ENCODE measurements around the gene PDK1. TPM values are rescaled to one million over a fixed set of nuclear protein-coding genes. Genes with fewer than 3 reads are reported as not detected.
"Not testable (repeated sequence)": the region's sequence is repeated elsewhere in the genome, so short reads cannot be mapped to it uniquely, and the experiment has no call there.

PDK1 gene
- polyA plus RNA-seq, 1 experiment = 40.0 TPM

DNA sequence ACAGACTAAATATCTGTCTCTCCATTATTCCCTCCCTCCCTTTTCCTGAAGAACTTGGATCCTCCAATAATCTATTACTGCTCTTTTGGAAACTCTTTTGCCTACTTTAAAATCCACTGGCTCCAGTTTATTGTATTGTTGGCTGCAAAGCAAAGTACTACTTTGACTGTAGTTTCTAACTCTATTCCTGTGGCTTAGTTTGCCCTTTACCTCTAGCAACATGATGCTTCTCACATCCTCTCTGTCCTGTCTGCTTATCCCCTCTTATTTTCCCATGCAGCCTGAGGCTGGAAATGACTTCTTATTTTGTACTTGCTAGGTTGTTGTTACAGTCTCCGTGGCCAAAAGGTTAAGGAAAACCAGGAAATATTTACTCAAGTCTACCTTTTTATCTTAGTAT, 26.8 kb downstream of the PDK1 start:
- H3K4me3 ChIP-seq (ENCODE audit: low read depth, low read length) = no peak overlapping the region
- peaks cover 10% of the 10 kb centered on the region for H3K36me3 ChIP-seq (ENCODE audit: control insufficient read depth, insufficient read depth, low read length)
- TF ChIP-seq, protein P1, sequence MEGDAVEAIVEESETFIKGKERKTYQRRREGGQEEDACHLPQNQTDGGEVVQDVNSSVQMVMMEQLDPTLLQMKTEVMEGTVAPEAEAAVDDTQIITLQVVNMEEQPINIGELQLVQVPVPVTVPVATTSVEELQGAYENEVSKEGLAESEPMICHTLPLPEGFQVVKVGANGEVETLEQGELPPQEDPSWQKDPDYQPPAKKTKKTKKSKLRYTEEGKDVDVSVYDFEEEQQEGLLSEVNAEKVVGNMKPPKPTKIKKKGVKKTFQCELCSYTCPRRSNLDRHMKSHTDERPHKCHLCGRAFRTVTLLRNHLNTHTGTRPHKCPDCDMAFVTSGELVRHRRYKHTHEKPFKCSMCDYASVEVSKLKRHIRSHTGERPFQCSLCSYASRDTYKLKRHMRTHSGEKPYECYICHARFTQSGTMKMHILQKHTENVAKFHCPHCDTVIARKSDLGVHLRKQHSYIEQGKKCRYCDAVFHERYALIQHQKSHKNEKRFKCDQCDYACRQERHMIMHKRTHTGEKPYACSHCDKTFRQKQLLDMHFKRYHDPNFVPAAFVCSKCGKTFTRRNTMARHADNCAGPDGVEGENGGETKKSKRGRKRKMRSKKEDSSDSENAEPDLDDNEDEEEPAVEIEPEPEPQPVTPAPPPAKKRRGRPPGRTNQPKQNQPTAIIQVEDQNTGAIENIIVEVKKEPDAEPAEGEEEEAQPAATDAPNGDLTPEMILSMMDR (IDR thresholded peaks at IDR 0.05; ENCODE audit: insufficient read depth, low read depth, low read length) = no peak
- DNase-seq (ENCODE audit: low read depth) = no peak
- CTCF ChIA-PET = interaction anchor here (1.8 kb wide), 1 partner anchor 12 kb away, joined by 5 read pairs; no protein-coding TSS in a partner anchor
- POLR2A ChIA-PET = no interaction called here
- no peaks in the 10 kb centered on the region for H3K27me3 ChIP-seq (ENCODE audit: control insufficient read depth, insufficient read depth, low read length)

DNA sequence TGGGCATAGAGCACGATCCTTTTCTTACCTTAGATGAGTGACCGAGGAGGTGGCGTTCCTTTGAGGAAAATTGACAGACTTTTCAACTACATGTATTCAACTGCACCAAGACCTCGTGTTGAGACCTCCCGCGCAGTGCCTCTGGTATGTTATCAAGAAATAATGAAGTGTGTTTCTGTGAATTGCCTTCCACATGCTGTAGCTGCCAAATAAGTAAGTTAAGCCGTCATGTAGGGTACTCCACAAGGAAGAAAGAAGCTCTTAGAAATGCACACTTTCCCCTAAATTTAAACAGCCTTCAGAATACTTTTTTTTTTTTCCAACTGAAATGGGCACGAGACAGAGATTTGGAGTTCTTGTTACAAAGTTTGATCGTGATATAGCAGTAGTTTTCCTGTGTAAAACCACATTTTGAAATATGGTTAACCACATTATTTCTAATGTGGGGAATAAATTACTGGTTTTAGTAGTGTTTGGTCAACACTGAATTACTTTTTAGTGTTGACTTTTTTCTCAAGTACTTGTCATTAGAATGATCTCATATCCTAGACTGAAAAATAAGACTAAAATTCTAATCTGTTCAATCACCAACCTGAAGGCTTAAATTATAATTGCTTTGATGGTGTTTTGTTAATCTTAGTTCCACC, 30.5 kb downstream of the PDK1 start:
- H3K4me3 ChIP-seq (ENCODE audit: low read depth, low read length) = no peak overlapping the region
- ChIA-PET POLR2A (no interaction called here), CTCF (interaction anchor here (1.1 kb wide), 1 partner anchor 141 kb away, joined by 3 read pairs; no protein-coding TSS in a partner anchor)
- no peaks in the 10 kb centered on the region for H3K27me3 ChIP-seq (ENCODE audit: control insufficient read depth, insufficient read depth, low read length)
- H3K36me3 ChIP-seq (ENCODE audit: control insufficient read depth, insufficient read depth, low read length) = peaks cover 12% of the 10 kb centered on the region
- DNase-seq (ENCODE audit: low read depth) = no peak
- TF ChIP-seq, protein P1 (IDR thresholded peaks at IDR 0.05; ENCODE audit: insufficient read depth, low read depth, low read length) = no peak

DNA sequence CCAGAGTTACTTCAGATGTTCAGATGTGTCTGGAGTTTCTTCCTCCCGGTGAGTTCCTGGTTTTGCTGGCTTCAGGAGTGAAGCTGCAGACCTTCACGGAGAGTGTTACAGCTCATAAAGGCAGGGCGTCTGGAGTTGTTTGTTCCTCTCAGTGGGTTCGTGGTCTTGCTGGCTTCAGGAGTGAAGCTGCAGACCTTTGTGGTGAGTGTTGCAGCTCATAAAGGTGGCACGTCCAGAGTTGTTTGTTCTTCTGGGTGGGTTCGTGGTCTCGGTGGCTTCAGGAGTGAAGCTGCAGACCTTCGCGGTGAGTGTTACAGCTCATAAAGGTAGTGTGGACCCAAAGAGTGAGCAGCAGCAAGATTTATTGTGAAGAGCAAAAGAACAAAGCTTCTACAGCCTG, 31.3 kb downstream of the PDK1 start:
- POLR2A ChIA-PET; H3K27me3 ChIP-seq (ENCODE audit: control insufficient read depth, insufficient read depth, low read length); H3K4me3 ChIP-seq (ENCODE audit: low read depth, low read length); DNase-seq (ENCODE audit: low read depth): not testable (repeated sequence)
- peaks cover 11% of the 10 kb centered on the region for H3K36me3 ChIP-seq (ENCODE audit: control insufficient read depth, insufficient read depth, low read length)
- CTCF ChIA-PET = interaction anchor here (1.1 to 1.7 kb wide), 2 partner anchors 9 to 140 kb away, joined by 3 to 5 read pairs; no protein-coding TSS in a partner anchor

DNA sequence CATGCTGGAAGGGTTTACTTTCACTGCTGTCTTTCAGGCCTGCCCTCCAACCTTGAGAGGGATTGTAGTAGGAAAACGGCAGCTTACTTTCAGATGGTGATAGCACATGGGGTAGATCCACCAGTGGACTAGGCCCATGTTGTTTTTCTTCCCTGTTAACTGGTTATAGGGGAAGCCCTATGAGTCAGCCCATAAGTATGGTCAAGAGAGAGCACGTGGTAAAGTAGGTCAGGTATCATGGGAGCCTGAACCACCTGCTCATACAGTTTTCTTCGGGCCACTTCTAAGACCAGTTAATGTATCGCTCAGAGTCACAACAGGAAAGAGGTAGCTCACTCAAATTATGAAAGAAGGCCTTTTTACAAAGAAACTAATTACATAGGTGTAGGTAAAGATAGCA, 33.0 kb downstream of the PDK1 start:
- peaks cover 9% of the 10 kb centered on the region for H3K36me3 ChIP-seq (ENCODE audit: control insufficient read depth, insufficient read depth, low read length)
- DNase-seq (ENCODE audit: low read depth) = no peak
- H3K27me3 ChIP-seq (ENCODE audit: control insufficient read depth, insufficient read depth, low read length) = no peaks in the 10 kb centered on the region
- CTCF ChIA-PET = interaction anchor here (1.0 to 1.5 kb wide), 3 partner anchors 8 to 86 kb away, joined by 3 to 5 read pairs (median 3); no protein-coding TSS in a partner anchor
- H3K4me3 ChIP-seq (ENCODE audit: low read depth, low read length) = no peak overlapping the region
- POLR2A ChIA-PET = no interaction called here
- TF ChIP-seq, protein P1 (IDR thresholded peaks at IDR 0.05; ENCODE audit: insufficient read depth, low read depth, low read length) = no peak

DNA sequence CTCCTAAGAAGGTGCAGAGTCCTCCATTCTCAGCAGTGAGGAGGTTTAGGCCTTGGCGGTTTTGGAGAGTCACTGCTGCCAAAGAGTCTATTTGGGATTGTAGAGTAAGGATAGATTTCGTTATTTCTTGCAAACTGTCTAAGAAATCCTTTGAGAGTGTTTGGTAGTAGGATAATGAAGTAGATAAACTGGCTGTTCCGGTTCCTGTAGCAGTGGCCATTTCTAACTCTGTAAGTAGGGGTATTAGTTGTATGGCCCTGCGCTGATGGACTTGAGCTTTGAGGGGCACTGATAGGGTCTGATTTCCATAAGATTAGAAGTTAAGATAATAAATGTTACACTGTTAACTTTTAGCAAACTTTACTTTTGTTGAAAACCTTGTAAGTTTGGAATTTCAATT, 35.5 kb downstream of the PDK1 start:
- H3K36me3 ChIP-seq (ENCODE audit: control insufficient read depth, insufficient read depth, low read length); H3K27me3 ChIP-seq (ENCODE audit: control insufficient read depth, insufficient read depth, low read length); CTCF ChIA-PET; H3K4me3 ChIP-seq (ENCODE audit: low read depth, low read length); POLR2A ChIA-PET; DNase-seq (ENCODE audit: low read depth): not testable (repeated sequence)

DNA sequence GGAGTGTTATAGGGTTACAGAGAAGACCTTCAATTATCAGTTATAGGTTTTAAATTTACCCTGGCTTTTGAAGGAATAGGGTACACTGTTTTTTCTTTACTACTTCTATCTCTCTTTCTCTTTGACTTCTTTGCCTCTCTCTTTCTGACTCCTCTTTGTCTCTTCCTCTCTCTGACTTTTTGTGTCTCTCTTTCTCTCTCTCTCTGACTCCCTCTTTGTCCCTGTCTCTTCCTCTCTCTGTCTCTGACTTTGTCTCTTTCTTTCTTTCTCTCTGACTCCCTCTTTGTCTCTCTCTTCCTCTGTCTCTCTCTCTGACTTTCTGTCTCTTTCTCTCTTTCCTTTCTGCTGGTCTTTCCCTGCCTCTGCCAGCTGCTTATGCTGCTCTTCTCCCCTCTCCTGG, 36.3 kb downstream of the PDK1 start:
- H3K4me3 ChIP-seq (ENCODE audit: low read depth, low read length); H3K36me3 ChIP-seq (ENCODE audit: control insufficient read depth, insufficient read depth, low read length); POLR2A ChIA-PET; DNase-seq (ENCODE audit: low read depth); H3K27me3 ChIP-seq (ENCODE audit: control insufficient read depth, insufficient read depth, low read length): not testable (repeated sequence)
- CTCF ChIA-PET = interaction anchor here (0.6 to 0.9 kb wide), 2 partner anchors 21 to 82 kb away, joined by 4 to 6 read pairs; no protein-coding TSS in a partner anchor

DNA sequence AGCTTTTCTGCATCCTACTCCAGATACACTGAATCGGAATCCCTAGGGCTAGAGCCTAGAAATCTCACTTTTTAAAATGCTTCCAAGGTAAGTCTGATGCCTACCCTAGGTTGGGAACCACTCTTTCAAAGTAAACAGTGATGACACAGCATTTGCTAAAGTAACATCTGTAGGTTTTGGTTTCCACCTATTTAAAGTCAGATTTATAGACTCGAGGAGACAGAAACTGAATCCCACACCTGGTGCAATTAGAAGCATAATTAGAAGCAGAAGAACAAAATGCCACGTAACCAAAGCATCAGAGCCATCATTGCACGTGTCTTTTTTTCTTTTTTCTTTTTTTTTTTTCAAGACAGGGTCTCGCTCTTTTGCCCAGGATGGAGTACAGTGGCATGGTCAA, 40.9 kb downstream of the PDK1 start:
- H3K36me3 ChIP-seq (ENCODE audit: control insufficient read depth, insufficient read depth, low read length) = peaks cover 2% of the 10 kb centered on the region
- no peaks in the 10 kb centered on the region for H3K27me3 ChIP-seq (ENCODE audit: control insufficient read depth, insufficient read depth, low read length)
- ChIA-PET POLR2A (no interaction called here), CTCF (interaction anchor here (0.8 to 2.1 kb wide), 4 partner anchors 9 to 78 kb away, joined by 3 to 5 read pairs (median 4); no protein-coding TSS in a partner anchor)
- TF ChIP-seq, protein P1 (IDR thresholded peaks at IDR 0.05; ENCODE audit: insufficient read depth, low read depth, low read length) = no peak
- H3K4me3 ChIP-seq (ENCODE audit: low read depth, low read length) = no peak overlapping the region
- no peak for DNase-seq (ENCODE audit: low read depth)
